Gastroesophageal sphincter (tissue), 4 donors: Measurements from ENCODE around the gene B4GALT7. TPM values are rescaled to one million over a fixed set of nuclear protein-coding genes. Genes with fewer than 3 reads are reported as not detected.
A peak's percentile ranks its signal among the peaks of the same experiment; 100 is the strongest.

Source experiments
- ATAC-seq: fragments of 150-250 bp; one replicate; pipeline ENCODE4 v1.9.1; 2016; ENCODE audit warnings: mild to moderate bottlenecking, moderate library complexity
- H3K27ac ChIP-seq, 4 donors: fragments of 200-600 bp; sonication (generic) in 3 of 4; 1 replicate in 3 of 4; 2 replicates in 1 of 4; pipeline ENCODE4 v1.5.1; 2016 to 2019
- H3K27me3 ChIP-seq: fragments of 200-600 bp; sonication (generic); one replicate; pipeline ENCODE4 v1.5.1; 2019
- H3K36me3 ChIP-seq, 2 donors: fragments of 200-600 bp; sonication (generic); one replicate each; pipeline ENCODE4 v1.5.1; 2019; ENCODE audit warnings: control low read depth in 1 of 2
- H3K4me1 ChIP-seq, 3 donors: fragments of 200-600 bp; sonication (generic); 1 replicate in 2 of 3; 2 replicates in 1 of 3; pipeline ENCODE4 v1.5.1; 2016 to 2019; ENCODE audit warnings: control low read depth in 2 of 3
- H3K4me3 ChIP-seq, 2 donors: fragments of 200-600 bp; sonication (generic); one replicate each; pipeline ENCODE4 v1.5.1; 2019; ENCODE audit warnings: mild to moderate bottlenecking in 1 of 2, moderate library complexity in 1 of 2
- H3K9me3 ChIP-seq, 3 donors: fragments of 200-600 bp; sonication (generic); one replicate each; pipeline ENCODE4 v1.5.1; 2017 to 2019; ENCODE audit warnings: control low read depth in 2 of 3
- CTCF ChIP-seq, 4 experiments: fragments of 200-600 bp in 2 of 4; fragments of 450-650 bp in 2 of 4; sonication (generic) in 1 of 4; IDR thresholded peaks; one replicate each; pipeline ENCODE4 v1.5.1; 2017 to 2019; ENCODE audit warnings: antibody characterized with exemption in 4 of 4, mild to moderate bottlenecking in 2 of 4, moderate library complexity in 2 of 4
- EP300 ChIP-seq: sonication (generic); formaldehyde crosslinking; IDR thresholded peaks from one replicate; pipeline ENCODE4 v1.6.1; 2017; ENCODE audit warnings: antibody characterized with exemption, mild to moderate bottlenecking
- POLR2A ChIP-seq, 2 donors: fragments of 450-650 bp; IDR thresholded peaks; one replicate each; pipeline ENCODE4 v1.6.1; 2017; ENCODE audit warnings: antibody characterized with exemption in 2 of 2, mild to moderate bottlenecking in 2 of 2, moderate library complexity in 1 of 2
- POLR2AphosphoS5 ChIP-seq: sonication (generic); formaldehyde crosslinking; IDR thresholded peaks from one replicate; pipeline ENCODE4 v1.6.1; 2017; ENCODE audit warnings: antibody characterized with exemption
- WGBS, 2 donors: methylation state at CpG; one replicate each; pipeline ENCODE4 v1.1.5; 2018; ENCODE audit warnings: low coverage in 1 of 2; 5-methylcytosine and 5-hydroxymethylcytosine counted together
- total RNA-seq, 4 donors: library from RNA; depleted of rRNA; stranded (reverse); fragments of >200 nt; gene quantifications; one replicate each; pipeline ENCODE4 v1.1.0, GENCODE V29; 2016

B4GALT7 gene
- total RNA-seq: 10 to 100 TPM; 10.2 to 19.5 (median 15.5) TPM

GRCh38 chr5:177599731-177600507, at the start of gene B4GALT7:
Gene B4GALT7, plus strand, starts transcription at chr5:177600132. Its CDS starts 79 bp downstream, at chr5:177600211.
- peaks cover 0 to 27% of the 10 kb centered on the region in 2 donors for H3K36me3 ChIP-seq
- H3K4me1 ChIP-seq: peaks cover 0 to 31% (median 8%) of the 10 kb centered on the region in 3 donors
- WGBS, 2 donors: 0% methylated on average over 4 to 9 of the region's 86 CpGs
- peak; percentile 96 for ATAC-seq
- H3K27ac ChIP-seq: peak within 1 kb of the TSS; percentile 68 to 90 (median 85)
- TF ChIP-seq POLR2AphosphoS5: peak; percentile 53
- no peak for TF ChIP-seq EP300
- peak; percentile 93 to 95 for TF ChIP-seq POLR2A (IDR thresholded peaks at IDR 0.05)
- peak in 2 of 4 experiments; percentile 25 to 41 for TF ChIP-seq CTCF (IDR thresholded peaks at IDR 0.05)
- peak within 1 kb of the TSS; percentile 65 to 75 for H3K4me3 ChIP-seq
- no peaks in the 10 kb centered on the region for H3K9me3 ChIP-seq
- no peaks in the 10 kb centered on the region for H3K27me3 ChIP-seq

- WGBS, 2 donors: 44% methylated on average over 5 of the region's 16 CpGs; no CpG with 5 or more reads in 1 of the 2 donors
- no peak for TF ChIP-seq EP300
- no peak for TF ChIP-seq POLR2A (IDR thresholded peaks at IDR 0.05)
- no peak for TF ChIP-seq POLR2AphosphoS5
- no peak for TF ChIP-seq CTCF (IDR thresholded peaks at IDR 0.05)
- Histone ChIP-seq H3K36me3 (peaks cover 0 to 15% of the 10 kb centered on the region in 2 donors), H3K27ac (peak overlapping the region in 3 of 4 donors; percentile 88 to 91 (median 89)), H3K9me3 (no peaks in the 10 kb centered on the region), H3K4me1 (peaks cover 0 to 66% (median 15%) of the 10 kb centered on the region in 3 donors), H3K4me3 (peak overlapping the region; percentile 90 to 96), H3K27me3 (no peaks in the 10 kb centered on the region)
- ATAC-seq: no peak
Observed at GRCh38 chr5:177552839-177553455, 47.0 kb upstream of the B4GALT7 start.

- Histone ChIP-seq H3K27me3 (no peaks in the 10 kb centered on the region), H3K36me3 (peaks cover 0 to 15% of the 10 kb centered on the region in 2 donors), H3K27ac (peak overlapping the region; percentile 71 to 91 (median 88)), H3K4me3 (peak overlapping the region; percentile 90 to 96), H3K9me3 (no peaks in the 10 kb centered on the region), H3K4me1 (peaks cover 0 to 57% (median 8%) of the 10 kb centered on the region in 3 donors)
- WGBS, 2 donors: no CpG with 5 or more reads among the region's 72 CpGs
- TF ChIP-seq POLR2AphosphoS5 (no peak), CTCF (IDR thresholded peaks at IDR 0.05) (no peak), EP300 (no peak), POLR2A (IDR thresholded peaks at IDR 0.05) (no peak)
- peak; percentile 50 for ATAC-seq
Observed at GRCh38 chr5:177553671-177554429, 46.1 kb upstream of the B4GALT7 start.

- peak within 1 kb of the TSS; percentile 90 to 96 for H3K4me3 ChIP-seq
- H3K36me3 ChIP-seq: peaks cover 0 to 15% of the 10 kb centered on the region in 2 donors
- no peaks in the 10 kb centered on the region for H3K9me3 ChIP-seq
- peak; percentile 99 for ATAC-seq
- no peaks in the 10 kb centered on the region for H3K27me3 ChIP-seq
- H3K4me1 ChIP-seq: peaks cover 0 to 53% (median 8%) of the 10 kb centered on the region in 3 donors
- TF ChIP-seq CTCF (IDR thresholded peaks at IDR 0.05): peak; percentile 12 to 60 (median 38)
- no peak for TF ChIP-seq EP300
- peak in 1 of 2 donors; percentile 14 for TF ChIP-seq POLR2A (IDR thresholded peaks at IDR 0.05)
- TF ChIP-seq POLR2AphosphoS5: peak; percentile 55
- WGBS, 2 donors: 21% methylated on average over 15 of the region's 49 CpGs; no CpG with 5 or more reads in 1 of the 2 donors
- H3K27ac ChIP-seq: peak within 1 kb of the TSS; percentile 71 to 91 (median 88)
Observed at GRCh38 chr5:177554474-177555111, 45.3 kb upstream of the B4GALT7 start, which contains the start of gene FAM193B. Gene FAM193B, minus strand, starts transcription at chr5:177554563. Its CDS starts 105 bp downstream, at chr5:177554458.
